ENCODE data around the gene RSPH10B2. TPM values are rescaled to one million over a fixed set of nuclear protein-coding genes. Genes with fewer than 3 reads are reported as not detected.
"Not testable (repeated sequence)": the region's sequence is repeated elsewhere in the genome, so short reads cannot be mapped to it uniquely, and the experiment has no call there.

Gene RSPH10B2
- total and polyA plus RNA-seq, 2 donors (not counting 1 experiment from before 2014, with no cell fraction given) = 0.02 to 0.66 TPM

DNA sequence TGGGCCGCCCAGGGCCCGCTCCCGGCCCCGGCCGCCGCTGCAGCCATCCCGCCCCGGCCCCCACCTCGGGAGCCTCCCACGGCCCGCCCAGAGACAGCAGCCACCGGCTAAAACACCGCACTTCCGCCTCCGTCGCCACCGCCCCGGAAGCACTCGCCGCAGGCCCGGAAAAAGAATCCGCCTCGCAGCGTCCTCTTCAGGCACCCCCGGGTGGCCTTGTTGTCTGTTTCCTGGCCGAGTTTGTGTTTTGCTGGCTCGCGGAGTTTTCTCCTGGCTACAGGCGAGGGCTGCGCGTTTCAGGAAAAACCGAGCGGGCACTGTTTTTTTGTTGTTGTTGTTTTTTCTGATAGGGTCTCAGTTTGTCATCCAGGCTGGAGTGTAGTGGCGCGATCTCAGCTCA is 72.2 kb downstream of the RSPH10B2 start, which contains the start of gene CCZ1B:
TSS of gene CCZ1B (minus strand) at position 125 of the 400 bp plus-strand sequence. CDS start at position 47, 78 bp downstream.
- H3K9me3 ChIP-seq (ENCODE audit: control insufficient read depth, insufficient read depth, low read depth, low read length); H4K20me1 ChIP-seq (ENCODE audit: control insufficient read depth, extremely low read depth, insufficient read depth, low read length); H3K36me3 ChIP-seq (ENCODE audit: control insufficient read depth, insufficient read depth, low read length); H3K27me3 ChIP-seq (ENCODE audit: control insufficient read depth, insufficient read depth, low read length); H3K79me2 ChIP-seq (ENCODE audit: control insufficient read depth, insufficient read depth, low read length); H3K4me2 ChIP-seq (ENCODE audit: extremely low read depth, insufficient read depth, low read length); H3K4me1 ChIP-seq (ENCODE audit: control insufficient read depth, extremely low read depth, insufficient read depth, low read length): not testable (repeated sequence)
- TF ChIP-seq, protein P1, sequence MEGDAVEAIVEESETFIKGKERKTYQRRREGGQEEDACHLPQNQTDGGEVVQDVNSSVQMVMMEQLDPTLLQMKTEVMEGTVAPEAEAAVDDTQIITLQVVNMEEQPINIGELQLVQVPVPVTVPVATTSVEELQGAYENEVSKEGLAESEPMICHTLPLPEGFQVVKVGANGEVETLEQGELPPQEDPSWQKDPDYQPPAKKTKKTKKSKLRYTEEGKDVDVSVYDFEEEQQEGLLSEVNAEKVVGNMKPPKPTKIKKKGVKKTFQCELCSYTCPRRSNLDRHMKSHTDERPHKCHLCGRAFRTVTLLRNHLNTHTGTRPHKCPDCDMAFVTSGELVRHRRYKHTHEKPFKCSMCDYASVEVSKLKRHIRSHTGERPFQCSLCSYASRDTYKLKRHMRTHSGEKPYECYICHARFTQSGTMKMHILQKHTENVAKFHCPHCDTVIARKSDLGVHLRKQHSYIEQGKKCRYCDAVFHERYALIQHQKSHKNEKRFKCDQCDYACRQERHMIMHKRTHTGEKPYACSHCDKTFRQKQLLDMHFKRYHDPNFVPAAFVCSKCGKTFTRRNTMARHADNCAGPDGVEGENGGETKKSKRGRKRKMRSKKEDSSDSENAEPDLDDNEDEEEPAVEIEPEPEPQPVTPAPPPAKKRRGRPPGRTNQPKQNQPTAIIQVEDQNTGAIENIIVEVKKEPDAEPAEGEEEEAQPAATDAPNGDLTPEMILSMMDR (conservative IDR thresholded peaks at IDR 0.05 in 1 of 2, IDR thresholded peaks at IDR 0.05 in 1 of 2; ENCODE audit: low read depth in 1 of 2, low read length in 2 of 2) = peak; percentile 21 to 36
- Histone ChIP-seq H3K27ac (ENCODE audit: insufficient read depth, low read length) (peak within 1 kb of the TSS; percentile 16), H3K4me3 (replicated peaks in 1 of 4; ENCODE audit: control extremely low read depth in 1 of 4, insufficient read depth in 1 of 4, low read depth in 3 of 4, low read length in 4 of 4) (peak within 1 kb of the TSS; percentile 32 to 63 (median 42)), H2AFZ (ENCODE audit: low read length) (peak within 1 kb of the TSS; percentile 62), H3K9ac (ENCODE audit: insufficient read depth, low read length) (peak within 1 kb of the TSS; percentile 40)
- peak; percentile 67 to 73 for DNase-seq (ENCODE audit: low read depth in 2 of 2)

DNA sequence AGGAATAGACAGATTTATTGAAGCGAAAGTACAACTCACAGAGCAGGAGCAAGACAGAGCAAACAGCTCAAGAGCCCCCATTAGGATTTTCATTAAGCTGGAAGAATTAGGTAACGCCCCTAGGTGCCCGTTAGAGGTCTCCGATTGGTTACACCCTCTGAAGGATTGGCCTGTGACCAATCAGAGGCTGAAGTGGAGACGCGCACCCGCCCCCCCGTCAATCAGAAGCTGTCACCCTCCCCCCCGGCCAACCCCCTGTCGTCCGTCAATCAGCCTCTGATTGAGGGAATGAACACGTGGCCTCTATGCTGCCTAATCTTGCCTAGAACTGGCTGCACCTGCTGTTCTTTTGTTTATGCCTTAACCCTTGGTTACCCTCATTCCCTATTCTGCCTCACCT is 73.3 kb downstream of the RSPH10B2 start:
- not testable (repeated sequence) for H2AFZ ChIP-seq (ENCODE audit: low read length); H3K9me3 ChIP-seq (ENCODE audit: control insufficient read depth, insufficient read depth, low read depth, low read length); H3K27ac ChIP-seq (ENCODE audit: insufficient read depth, low read length); DNase-seq (ENCODE audit: low read depth in 2 of 2); H4K20me1 ChIP-seq (ENCODE audit: control insufficient read depth, extremely low read depth, insufficient read depth, low read length); H3K36me3 ChIP-seq (ENCODE audit: control insufficient read depth, insufficient read depth, low read length); H3K4me1 ChIP-seq (ENCODE audit: control insufficient read depth, extremely low read depth, insufficient read depth, low read length); H3K27me3 ChIP-seq (ENCODE audit: control insufficient read depth, insufficient read depth, low read length); H3K4me2 ChIP-seq (ENCODE audit: extremely low read depth, insufficient read depth, low read length); H3K79me2 ChIP-seq (ENCODE audit: control insufficient read depth, insufficient read depth, low read length); H3K9ac ChIP-seq (ENCODE audit: insufficient read depth, low read length); H3K4me3 ChIP-seq (replicated peaks in 1 of 4; ENCODE audit: control extremely low read depth in 1 of 4, insufficient read depth in 1 of 4, low read depth in 3 of 4, low read length in 4 of 4)

DNA sequence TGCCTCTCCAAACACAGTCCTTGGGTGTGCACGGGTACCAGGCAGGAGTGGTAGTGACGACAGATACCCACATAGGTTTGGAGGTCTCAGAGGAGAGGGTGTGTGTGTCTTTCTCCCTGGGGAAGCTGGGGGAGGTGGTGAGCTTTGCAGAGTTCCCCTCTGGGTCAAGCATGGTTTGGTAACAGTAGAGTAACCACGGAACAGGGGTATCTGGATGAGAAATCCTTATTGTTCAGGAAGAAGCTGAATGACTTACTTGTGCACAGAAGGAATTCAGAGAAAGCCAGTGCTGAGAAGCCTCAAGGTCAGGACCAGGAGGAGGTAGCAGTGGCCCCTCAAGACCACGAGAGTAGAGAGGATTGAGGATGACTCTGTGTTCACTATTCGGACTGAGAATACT is 75.7 kb downstream of the RSPH10B2 start:
- H3K79me2 ChIP-seq (ENCODE audit: control insufficient read depth, insufficient read depth, low read length); H3K27me3 ChIP-seq (ENCODE audit: control insufficient read depth, insufficient read depth, low read length); H3K9ac ChIP-seq (ENCODE audit: insufficient read depth, low read length); H2AFZ ChIP-seq (ENCODE audit: low read length); H3K4me1 ChIP-seq (ENCODE audit: control insufficient read depth, extremely low read depth, insufficient read depth, low read length); H3K9me3 ChIP-seq (ENCODE audit: control insufficient read depth, insufficient read depth, low read depth, low read length); DNase-seq (ENCODE audit: low read depth in 2 of 2); H3K36me3 ChIP-seq (ENCODE audit: control insufficient read depth, insufficient read depth, low read length); H4K20me1 ChIP-seq (ENCODE audit: control insufficient read depth, extremely low read depth, insufficient read depth, low read length); H3K27ac ChIP-seq (ENCODE audit: insufficient read depth, low read length); H3K4me2 ChIP-seq (ENCODE audit: extremely low read depth, insufficient read depth, low read length); H3K4me3 ChIP-seq (replicated peaks in 1 of 4; ENCODE audit: control extremely low read depth in 1 of 4, insufficient read depth in 1 of 4, low read depth in 3 of 4, low read length in 4 of 4): not testable (repeated sequence)

DNA sequence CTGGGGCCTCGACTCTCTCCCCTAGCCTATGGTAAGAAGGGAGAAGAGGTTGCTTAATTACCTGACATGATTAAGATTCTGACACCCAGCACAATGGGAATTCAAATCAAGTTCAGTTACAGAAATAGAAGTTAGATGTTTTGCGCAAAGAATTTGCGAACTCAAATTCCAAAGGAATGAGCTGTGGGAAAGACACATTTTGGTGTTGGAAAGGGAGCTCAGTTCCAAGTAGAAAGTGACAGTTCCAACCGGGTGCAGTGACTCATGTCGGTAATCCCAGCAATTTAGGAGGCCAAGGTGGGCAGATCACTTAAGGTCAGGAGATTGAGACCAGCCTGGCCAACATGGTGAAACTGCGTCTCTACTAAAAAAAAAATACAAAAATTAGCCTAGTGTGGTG is 76.1 kb downstream of the RSPH10B2 start:
- H3K9me3 ChIP-seq (ENCODE audit: control insufficient read depth, insufficient read depth, low read depth, low read length); H3K27ac ChIP-seq (ENCODE audit: insufficient read depth, low read length); H3K4me1 ChIP-seq (ENCODE audit: control insufficient read depth, extremely low read depth, insufficient read depth, low read length); H2AFZ ChIP-seq (ENCODE audit: low read length); H4K20me1 ChIP-seq (ENCODE audit: control insufficient read depth, extremely low read depth, insufficient read depth, low read length); H3K36me3 ChIP-seq (ENCODE audit: control insufficient read depth, insufficient read depth, low read length); H3K79me2 ChIP-seq (ENCODE audit: control insufficient read depth, insufficient read depth, low read length); H3K9ac ChIP-seq (ENCODE audit: insufficient read depth, low read length); H3K4me3 ChIP-seq (replicated peaks in 1 of 4; ENCODE audit: control extremely low read depth in 1 of 4, insufficient read depth in 1 of 4, low read depth in 3 of 4, low read length in 4 of 4); H3K27me3 ChIP-seq (ENCODE audit: control insufficient read depth, insufficient read depth, low read length); H3K4me2 ChIP-seq (ENCODE audit: extremely low read depth, insufficient read depth, low read length): not testable (repeated sequence)
- DNase-seq (ENCODE audit: low read depth in 2 of 2) = peak in 1 of 2 donors; percentile 10

Measured in fibroblast of lung (primary cell).